ENCODE results near the gene ZBTB37.
A peak's percentile ranks its signal among the peaks of the same experiment; 100 is the strongest.
"Not testable (repeated sequence)": the region's sequence is repeated elsewhere in the genome, so short reads cannot be mapped to it uniquely, and the experiment has no call there.

The ZBTB37 gene, protein sequence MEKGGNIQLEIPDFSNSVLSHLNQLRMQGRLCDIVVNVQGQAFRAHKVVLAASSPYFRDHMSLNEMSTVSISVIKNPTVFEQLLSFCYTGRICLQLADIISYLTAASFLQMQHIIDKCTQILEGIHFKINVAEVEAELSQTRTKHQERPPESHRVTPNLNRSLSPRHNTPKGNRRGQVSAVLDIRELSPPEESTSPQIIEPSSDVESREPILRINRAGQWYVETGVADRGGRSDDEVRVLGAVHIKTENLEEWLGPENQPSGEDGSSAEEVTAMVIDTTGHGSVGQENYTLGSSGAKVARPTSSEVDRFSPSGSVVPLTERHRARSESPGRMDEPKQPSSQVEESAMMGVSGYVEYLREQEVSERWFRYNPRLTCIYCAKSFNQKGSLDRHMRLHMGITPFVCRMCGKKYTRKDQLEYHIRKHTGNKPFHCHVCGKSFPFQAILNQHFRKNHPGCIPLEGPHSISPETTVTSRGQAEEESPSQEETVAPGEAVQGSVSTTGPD

DNA sequence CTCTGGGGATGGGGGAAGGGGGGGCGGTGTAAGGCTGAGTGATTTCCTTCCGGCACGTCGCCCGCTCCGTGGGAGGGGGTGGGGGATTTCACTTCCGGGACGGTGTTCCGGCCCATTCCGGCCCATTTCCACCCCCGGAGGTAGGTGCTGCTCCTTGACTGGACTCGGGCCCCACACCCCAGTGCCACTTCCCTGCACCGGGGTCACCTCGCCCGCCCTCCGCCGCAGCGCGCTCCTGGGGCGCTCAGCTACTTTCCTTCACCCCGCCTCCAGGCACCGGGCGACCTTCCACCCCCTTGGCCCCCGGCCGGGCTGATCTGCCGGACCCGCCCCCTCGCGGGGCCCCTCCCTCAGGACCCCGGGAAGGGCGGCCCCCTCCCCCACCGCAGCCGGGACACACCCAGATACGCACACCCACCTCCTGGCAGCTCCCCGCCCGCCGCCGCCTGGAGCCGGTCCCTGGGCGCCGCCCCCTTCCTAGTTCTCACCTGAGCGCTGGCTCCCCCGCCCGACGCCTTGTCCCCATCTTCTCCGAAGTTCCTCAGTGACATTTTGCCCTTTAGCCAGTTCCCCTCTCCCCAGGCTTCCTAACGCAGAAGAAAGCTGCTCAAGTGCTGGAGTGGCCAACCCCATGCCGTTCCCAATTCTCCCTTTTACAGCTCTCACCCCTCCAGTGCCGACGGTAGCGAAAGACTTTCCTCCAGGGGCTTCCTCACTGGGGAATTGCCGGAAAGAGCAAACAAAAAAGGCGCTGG, at the start of gene ZBTB37:
ZBTB37 (plus strand) TSS at position 115 of the 755 bp plus-strand sequence. CDS start 1,846 bp downstream, outside the sequence.
- peak; percentile 94 for DNase-seq

DNA sequence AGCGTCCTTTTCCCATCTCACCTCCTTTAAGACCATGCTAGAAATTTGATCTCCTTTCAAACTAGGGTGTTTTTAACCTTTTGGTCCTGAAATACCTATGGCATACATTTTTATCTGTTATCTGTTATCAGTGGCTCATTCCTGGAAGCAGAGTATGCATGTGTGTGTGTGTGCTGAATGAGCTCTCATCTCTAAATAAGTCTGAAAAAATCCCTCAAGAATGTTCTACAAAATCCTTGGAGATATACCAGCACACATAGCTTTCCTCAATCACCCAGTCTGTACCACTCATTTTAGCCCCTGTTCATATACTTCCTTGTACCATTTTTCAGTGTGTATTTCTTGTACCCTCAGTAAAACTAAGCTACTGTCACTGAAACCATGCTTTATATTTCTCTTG, 49.7 kb upstream of the ZBTB37 start:
- DNase-seq, result no peak

DNA sequence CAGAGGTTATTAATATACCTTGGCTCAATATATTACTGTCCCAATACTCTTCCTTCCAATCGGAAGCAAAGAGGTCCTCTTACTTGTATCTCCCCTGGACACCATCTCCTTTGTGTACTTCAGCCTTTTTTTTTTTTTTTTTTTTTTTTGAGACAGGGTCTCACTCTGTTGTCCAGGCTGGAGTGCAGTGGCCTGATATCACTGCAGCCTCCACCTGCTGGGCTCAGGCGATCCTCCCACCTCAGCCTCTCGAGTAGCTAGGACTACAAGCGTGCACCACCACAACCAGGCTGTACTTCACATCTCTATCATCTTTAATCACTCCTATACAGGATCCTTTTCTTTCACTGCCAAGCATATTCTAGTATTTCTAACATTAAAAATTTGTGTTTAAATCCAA, 46.5 kb upstream of the ZBTB37 start:
- DNase-seq, result no peak

DNA sequence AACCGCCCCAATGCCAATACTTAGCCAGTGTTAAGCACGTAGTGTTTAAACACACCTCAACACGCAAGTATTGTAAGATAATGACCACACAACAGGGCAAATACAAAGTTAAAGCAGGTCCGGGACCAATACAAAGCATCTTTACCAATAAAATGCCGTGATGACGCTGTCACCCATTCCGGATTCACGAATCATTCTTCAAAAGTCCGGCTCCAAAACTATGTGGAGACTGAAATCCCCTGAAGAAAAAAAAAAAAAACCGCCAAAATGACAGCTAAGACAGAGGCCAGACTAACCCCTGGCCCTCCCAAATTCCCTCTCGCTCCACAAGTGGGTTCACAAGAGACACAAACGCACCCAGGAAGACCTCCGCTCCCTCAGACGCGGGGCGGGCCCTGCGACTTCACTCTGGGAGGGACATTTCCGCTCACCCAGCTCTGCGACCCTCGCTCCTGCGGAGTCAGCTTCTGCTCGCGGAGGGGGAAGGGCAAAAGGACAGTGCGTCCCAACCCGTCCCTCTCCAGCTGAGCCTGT, 44.3 kb upstream of the ZBTB37 start:
- no peak for DNase-seq

DNA sequence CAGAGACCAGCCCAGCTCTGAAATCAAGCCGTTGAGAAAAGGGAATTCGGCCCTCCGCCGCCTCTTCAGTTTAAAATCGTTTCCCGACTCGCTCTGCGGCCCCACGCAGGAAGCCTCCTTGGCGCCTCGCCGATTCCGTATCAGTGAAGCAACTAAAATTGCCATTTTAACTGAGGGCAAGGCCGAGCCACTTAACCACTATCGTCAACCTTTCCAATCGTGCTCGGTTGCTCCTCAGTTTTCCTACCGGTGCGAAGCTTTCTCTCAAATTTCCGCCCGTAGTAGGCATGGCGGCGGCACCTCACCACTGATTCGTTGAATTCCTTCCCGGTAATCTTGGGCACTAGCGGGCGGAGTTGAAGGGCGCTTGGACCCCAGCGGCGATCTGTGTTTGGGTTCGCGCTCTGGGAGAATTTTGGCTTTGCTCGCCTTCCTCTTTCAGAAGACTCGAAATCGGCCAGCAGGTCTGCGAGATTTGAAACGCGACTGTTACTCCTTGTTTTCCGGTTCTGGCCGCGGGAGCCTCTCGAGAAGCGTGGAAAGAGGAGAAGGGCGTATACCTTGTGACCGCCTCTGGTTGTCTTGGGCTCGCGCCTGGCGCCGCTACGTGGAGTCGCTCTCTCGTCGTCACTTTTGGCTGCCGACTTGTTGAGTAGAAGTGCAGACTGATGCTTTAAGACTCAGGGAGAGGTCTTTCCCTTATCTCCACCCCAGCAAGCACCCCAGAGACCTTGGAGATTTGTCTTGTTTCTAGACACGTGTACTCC, 43.7 kb upstream of the ZBTB37 start, which contains the start of the genes CENPL and DARS2:
CENPL (minus strand) TSS at position 569 of the 767 bp plus-strand sequence. CDS start 13,584 bp downstream, outside the sequence.
DARS2 (plus strand) TSS at position 359 of the 767 bp plus-strand sequence. CDS start 557 bp downstream, outside the sequence.
- peak; percentile 98 for DNase-seq

DNA sequence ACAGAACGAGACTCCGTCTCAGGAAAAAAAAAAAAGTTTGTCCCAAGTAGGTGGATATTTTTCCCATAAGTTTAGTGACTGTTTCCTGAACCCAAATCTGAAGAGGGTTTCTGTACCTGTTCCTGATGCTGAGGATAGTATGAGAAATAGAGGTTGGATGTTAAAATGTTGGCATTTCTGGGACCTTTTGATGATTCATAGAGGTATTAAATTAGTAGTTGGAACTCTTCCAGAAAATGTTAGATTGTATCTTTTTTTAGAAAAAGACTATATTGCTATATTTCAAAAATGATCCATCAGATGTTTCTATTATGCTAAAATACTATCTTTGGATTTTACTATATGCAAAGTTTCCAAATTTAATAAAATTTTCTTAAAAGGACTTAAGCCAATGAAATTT, 40.6 kb upstream of the ZBTB37 start:
- DNase-seq, result no peak

DNA sequence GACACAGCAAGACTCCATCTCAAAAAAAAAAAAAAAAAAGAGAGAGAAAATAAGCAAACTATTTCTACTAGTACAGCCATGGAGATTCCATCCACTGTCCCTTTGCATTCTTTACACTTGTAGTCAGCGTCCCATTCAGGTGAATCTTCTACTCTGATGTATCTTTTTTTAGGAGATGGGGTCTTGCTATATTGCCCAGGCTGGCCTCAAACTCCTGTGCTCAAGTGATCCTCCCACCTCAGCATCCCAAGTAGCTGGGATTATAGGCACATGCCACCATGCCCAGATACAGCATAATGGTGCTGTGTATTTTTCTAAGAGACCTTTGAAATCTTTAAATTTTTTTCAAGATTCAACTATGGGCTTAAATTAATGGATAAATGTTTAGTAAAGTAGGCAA, 35.4 kb upstream of the ZBTB37 start:
- DNase-seq, result no peak

DNA sequence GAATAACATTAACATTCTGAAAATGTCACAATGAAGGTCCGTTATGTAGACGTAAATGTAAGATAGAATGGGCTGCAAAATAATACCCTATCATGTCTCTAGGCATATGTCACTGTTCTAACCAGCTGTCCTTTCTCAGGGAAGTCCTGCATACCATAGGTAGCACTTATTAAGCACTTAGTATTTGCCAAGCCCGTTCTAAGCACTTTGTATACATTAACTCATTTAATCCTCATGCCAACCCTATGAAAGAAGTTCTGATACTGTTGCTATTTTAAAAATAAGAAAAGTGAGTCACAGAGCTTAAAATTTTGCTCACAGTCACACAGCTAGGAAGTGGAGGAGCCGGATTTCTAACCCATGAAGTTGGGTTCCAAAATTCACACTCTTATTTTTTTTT, 16.1 kb upstream of the ZBTB37 start:
- no peak for DNase-seq

DNA sequence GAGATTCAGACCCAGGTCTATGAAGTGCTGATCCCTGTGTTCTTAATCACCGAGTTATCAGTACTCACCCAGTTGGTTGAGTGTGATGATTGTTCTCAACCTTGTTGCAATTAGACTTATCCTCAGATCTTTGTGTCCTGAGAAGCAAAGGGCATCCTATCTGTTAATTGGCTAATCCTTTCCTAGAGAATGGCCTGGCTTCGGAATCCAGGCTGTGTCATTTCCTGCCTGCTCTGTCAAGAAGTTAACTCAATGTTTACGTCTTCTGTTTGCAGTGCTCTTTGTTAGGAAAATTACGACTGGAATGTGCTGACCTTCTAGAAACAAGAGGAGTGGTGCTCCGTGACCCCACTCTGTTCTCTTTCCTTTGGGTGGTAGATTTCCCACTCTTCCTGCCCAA, 15.1 kb upstream of the ZBTB37 start:
- no peak for DNase-seq

DNA sequence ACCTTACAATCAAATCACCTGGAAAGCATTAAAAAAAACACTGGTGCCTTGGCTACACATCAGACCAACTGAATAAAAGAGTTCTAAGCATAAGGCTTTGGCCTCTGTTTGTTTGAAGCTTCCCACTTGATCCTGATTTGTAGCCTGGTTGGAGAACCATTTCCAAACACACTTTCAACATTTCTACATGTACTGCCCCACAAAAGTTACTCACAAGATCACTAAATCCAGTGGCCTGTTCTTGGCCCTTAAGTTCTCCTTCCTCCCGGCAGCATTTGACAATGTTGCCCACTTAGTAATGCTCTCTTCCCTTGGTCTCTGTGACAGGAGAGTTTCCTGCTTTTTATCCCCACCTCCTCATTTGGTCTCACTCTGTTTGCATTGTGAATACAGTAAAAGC, 12.2 kb upstream of the ZBTB37 start:
- DNase-seq, result no peak

DNA sequence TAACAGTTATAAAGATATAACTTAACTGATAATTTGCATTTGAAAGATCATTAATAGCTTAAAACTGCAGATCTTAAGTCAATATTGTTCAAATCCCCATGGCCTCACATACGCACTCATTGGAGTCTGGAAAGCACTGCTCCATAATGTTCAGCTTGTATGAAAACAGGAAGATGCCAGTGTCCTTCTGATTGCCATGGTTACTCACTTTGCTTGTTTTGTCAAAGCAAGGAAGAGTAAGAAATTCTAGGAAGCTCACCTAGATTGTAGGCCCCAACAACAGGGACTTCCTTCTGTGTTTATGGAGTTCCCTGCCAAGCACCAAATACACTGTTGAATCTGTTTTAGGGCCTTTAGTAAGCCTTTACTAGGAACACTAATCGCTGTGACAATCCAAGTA, 11.3 kb upstream of the ZBTB37 start:
- DNase-seq, result no peak

DNA sequence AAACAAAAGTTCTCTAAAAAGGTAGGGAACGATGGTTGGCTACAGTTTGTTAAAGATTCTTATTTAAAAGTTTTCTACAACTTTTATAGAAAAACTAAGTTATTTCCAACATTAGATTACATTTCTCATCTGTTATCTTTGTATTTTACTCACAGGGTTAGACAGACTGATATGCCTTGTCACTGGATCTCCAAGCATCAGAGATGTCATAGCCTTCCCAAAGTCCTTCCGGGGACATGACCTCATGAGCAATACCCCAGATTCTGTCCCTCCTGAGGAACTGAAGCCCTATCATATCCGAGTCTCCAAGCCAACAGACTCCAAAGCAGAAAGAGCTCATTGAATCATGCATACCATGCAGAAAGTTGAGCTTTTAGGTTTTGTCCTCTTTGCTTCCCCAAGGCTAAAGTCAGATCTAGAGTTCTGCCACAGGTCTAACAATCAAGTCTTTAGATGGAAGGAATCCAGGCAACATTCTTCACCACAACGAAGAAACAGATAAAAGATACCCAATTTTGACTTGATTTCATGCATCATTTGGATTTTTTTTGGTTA, 10.7 kb upstream of the ZBTB37 start:
- no peak for DNase-seq

DNA sequence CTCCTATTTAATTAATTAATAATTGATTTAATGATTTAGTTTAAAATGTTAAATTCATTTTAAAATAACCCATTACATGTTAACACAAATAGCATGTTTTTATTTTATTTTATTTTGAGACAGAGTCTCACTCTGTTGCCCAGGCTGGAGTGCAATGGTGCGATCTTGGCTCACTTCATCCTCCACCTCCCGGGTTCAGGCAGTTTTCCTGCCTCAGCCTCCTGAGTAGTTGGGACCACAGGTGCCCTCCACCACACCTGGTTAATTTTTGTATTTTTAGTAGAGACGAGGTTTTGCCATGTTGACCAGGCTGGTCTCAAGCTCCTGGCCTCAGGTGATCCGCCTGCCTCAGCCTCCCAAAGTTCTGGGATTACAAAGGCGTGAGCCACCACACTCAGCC, 8.6 kb upstream of the ZBTB37 start:
- DNase-seq, result not testable (repeated sequence)

DNA sequence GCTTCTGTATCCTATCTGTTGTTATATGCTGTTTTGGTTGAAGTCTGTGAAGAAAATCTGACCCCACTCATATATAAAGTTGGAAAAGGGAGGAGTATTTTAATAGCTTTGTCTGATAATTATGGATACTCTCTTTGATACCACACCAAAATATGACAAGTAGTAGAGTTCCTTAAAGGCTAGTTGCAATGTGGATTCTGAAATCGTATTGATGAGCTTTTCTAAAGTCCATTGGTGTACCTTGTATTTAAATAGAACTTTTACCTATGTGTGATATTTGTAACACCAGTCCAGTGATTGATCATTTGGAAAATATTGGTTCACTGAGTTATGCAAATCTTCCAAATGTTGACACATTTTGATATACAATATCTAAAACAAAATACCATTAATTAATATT, 8.1 kb upstream of the ZBTB37 start:
- no peak for DNase-seq

DNA sequence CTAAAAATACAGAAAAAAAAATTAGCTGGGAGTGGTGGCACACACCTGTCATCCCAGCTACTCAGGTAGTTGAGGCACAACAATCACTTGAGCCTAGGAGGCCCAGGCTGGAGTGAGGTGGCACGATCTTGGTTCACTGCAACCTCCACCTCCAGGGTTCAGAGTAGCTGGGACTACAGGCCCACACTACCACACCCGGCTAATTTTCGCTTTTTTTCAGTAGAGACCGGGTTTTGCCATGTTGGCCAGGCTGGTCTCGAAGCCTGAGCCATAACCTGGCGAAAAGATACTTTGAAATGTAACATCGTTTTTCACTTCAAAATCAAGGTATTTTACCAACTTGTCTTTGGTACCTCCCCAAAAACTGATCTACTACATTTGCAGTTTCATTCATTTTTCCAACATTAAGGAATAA, 6.4 kb upstream of the ZBTB37 start:
- DNase-seq, result no peak

DNA sequence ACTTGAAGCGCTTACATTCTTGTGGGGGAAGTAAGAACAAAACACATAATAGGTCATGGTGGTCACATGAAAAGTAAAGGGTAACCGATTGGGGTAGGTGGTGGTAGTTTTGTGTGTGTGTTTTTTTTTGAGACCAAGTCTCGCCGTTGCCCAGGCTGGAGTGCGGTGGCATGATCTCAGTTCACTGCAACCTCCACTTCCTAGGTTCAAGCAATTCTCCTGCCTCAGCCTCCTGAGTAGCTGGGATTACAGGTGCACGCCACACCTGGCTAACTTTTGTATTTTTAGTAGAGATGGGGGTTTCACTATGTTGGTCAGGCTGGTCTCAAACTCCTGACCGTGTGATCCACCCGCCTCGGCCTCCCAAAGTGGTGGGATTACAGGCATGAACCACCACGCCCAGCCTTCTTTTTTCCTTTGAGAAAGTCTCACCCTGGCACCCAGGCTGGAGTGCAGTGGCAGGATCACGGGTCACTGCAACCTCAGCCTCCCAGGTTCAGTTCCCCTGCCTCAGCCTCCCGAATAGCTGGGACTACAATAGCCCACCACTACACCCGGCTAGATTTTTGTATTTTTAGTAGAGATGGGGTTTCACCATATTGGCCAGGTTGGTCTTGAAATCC, 5.9 kb upstream of the ZBTB37 start:
- not testable (repeated sequence) for DNase-seq

DNA sequence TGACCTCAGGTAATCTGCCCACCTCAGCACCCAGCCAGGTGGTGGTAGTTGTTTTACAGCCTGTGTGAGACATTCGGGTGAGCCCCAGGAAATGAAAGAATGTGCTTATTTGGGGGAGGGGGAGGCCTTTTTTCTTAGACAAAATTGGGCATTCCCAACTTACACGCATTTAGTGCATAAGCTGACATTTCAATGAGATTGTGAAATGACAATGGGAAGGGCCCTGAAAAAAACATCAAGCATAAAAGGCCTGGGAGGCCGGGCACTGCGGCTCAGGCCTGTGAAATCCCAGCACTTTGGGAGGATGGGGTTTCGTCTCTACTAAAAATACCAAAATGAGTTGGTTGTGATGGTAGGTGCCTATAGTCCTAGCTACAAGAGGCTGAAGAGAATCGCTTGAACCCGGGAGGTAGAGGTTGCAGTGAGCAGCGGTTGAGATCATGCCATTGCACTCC, 5.4 kb upstream of the ZBTB37 start:
- DNase-seq, result no peak

DNA sequence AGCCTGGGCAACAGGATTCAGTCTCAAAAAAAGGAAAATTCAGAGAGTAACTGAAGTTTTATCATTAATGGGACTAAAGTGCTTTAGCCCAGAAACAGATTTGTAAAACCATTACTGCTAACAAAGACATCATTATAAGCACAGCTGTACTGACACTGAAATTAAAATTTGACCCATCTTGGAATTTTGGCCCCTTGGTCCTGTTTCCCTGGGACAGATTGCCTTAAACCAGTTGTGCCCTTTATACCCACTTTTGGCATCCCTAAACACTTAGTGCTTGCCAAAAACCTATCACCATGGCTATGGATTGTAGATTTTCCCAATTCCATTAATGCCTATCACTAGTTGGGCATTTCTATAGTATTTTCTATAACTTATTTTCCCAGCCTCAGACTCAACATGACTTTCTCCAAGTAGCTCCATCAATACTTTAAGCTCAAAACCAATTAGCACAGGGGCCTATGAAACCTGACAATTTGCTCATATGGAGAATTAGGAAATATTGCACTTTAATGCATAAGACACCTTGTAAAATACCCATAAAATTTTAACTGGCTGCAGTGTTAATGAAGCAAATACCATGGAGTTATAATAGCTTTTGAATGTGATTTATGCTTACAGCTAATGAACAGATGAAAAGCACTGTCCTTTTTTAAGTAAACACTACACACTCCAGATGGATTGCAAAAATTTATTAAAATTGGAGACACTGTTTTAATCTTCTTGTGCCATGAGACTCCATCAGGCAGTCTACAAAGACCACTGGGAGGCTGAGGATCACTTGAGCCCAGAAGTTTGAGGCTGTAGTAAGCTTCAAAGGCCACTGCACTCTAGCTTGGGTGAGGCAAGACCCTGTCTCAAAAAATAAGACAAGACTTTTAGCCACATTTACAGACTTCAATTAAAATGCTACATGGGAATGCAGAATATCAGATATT, 4.7 kb upstream of the ZBTB37 start:
- DNase-seq, result no peak

DNA sequence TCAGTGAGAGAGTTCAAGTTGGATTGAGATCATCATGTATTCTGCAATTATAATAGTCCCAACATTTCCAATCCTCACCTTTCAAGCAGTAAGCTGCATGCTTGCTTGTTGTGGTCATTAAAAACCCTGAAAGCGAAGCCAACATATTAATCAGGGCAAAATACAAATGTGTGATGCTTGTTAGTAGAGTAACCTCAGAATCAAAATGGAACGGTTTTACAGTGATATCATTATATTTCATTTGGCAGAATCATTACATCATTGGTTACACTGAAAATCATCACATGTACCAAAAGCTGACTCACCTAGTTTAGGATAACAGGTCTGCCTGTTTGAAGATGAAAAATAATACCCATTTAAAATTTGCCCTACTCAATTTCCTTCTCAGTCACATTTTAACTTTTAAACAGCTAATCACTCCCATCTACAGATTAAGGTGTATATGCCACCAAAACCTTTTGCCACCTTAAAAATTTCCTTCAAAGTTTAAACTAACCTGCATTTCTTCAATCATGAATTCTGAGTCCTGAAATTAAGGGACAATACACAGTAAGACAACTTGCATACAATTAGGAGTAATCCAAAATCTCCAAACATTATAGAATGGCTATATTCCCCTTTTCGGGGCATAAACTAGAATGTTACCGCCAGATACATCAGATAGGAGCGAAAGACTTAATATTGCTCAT, 3.9 kb upstream of the ZBTB37 start:
- no peak for DNase-seq

Measured in NCI-H345 (cell line).